ENCODE data around the gene DUSP18.

Gene DUSP18

DNA sequence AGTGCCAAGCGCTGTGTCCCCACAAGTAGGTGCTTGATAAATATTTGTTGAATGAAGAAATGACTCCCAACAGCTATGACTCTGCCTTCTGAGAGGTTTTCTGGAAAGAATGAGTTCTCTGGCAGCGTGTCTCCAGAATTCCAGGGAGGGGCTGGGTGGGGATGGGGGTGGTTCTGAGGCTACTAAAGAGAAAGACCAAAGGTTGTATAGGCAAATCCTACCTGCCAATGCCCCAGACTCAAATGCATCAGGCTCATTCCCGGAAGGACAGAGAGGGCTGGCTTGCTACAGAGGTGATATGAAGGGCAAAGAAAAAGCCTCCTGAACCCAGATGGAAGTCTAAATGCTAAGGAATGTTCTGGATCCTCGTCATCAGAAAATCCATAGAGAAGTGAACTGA lies 1.9 kb downstream of the DUSP18 start:
- TF ChIP-seq, protein P1, sequence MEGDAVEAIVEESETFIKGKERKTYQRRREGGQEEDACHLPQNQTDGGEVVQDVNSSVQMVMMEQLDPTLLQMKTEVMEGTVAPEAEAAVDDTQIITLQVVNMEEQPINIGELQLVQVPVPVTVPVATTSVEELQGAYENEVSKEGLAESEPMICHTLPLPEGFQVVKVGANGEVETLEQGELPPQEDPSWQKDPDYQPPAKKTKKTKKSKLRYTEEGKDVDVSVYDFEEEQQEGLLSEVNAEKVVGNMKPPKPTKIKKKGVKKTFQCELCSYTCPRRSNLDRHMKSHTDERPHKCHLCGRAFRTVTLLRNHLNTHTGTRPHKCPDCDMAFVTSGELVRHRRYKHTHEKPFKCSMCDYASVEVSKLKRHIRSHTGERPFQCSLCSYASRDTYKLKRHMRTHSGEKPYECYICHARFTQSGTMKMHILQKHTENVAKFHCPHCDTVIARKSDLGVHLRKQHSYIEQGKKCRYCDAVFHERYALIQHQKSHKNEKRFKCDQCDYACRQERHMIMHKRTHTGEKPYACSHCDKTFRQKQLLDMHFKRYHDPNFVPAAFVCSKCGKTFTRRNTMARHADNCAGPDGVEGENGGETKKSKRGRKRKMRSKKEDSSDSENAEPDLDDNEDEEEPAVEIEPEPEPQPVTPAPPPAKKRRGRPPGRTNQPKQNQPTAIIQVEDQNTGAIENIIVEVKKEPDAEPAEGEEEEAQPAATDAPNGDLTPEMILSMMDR (IDR thresholded peaks at IDR 0.05): no peak
- H3K9me3 ChIP-seq: no peaks in the 10 kb centered on the region
- H3K27me3 ChIP-seq: no peaks in the 10 kb centered on the region
- H3K27ac ChIP-seq: no peak overlapping the region
- no peak for DNase-seq
- peaks cover 0 to 32% (median 17%) of the 10 kb centered on the region in 3 donors for H3K36me3 ChIP-seq
- H3K4me1 ChIP-seq: peaks cover 0 to 18% (median 13%) of the 10 kb centered on the region in 4 donors
- intact Hi-C loops (cut with DNase I; ENCODE audit: low total_unique reads): no loop called here
- H3K4me3 ChIP-seq: no peak overlapping the region

DNA sequence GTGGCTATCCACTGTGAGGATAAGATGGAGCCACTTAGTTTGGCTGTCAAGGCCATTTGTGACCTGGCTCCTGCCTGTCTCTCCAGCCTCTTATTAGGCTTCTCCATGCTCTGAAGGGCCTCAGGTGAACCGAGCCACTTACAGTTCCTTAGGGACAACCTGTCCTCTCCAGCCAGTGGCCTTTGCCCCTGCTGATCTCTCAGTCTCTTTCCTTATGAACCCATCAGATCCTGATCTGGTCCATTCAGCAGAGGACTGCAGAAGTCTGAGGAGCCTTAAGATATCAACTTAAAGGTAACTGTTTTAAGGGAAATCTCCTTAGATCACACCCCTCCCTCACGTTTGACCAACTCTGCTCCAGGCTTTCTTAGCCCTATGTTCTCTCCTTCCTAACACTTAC lies 2.4 kb downstream of the DUSP18 start:
- H3K36me3 ChIP-seq: peaks cover 0 to 32% (median 17%) of the 10 kb centered on the region in 3 donors
- H3K4me1 ChIP-seq: peaks cover 0 to 18% (median 13%) of the 10 kb centered on the region in 4 donors
- TF ChIP-seq, protein P1 (IDR thresholded peaks at IDR 0.05): no peak
- intact Hi-C loops (cut with DNase I; ENCODE audit: low total_unique reads): no loop called here
- H3K9me3 ChIP-seq: no peaks in the 10 kb centered on the region
- H3K27ac ChIP-seq: no peak overlapping the region
- H3K4me3 ChIP-seq: no peak overlapping the region
- H3K27me3 ChIP-seq: no peaks in the 10 kb centered on the region
- no peak for DNase-seq

DNA sequence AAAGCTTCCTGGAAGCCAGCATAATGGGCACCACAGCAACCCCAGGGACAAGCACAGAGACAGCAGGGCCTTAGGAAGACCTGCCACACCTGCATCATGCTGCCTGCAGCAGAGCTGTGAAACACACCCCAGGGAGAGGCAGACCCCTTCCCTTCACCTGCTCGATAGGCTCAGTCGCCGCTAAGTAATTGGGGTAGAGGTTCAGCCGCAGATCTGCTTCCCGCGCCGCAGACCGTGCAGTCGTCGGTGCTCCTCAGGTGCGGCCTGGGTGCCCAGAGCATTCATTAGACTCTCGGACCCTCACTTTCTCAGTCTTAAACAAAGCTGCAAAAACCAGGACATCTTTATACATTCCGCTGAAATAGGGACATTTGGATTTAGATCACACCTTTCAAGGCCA lies 2.9 kb downstream of the DUSP18 start:
- intact Hi-C loops (cut with DNase I; ENCODE audit: low total_unique reads): no loop called here
- H3K27me3 ChIP-seq: no peaks in the 10 kb centered on the region
- H3K36me3 ChIP-seq: peaks cover 0 to 32% (median 17%) of the 10 kb centered on the region in 3 donors
- H3K4me3 ChIP-seq: no peak overlapping the region
- no peak for DNase-seq
- H3K9me3 ChIP-seq: no peaks in the 10 kb centered on the region
- H3K4me1 ChIP-seq: peaks cover 0 to 18% (median 13%) of the 10 kb centered on the region in 4 donors
- TF ChIP-seq, protein P1 (IDR thresholded peaks at IDR 0.05): no peak
- no peak overlapping the region for H3K27ac ChIP-seq

DNA sequence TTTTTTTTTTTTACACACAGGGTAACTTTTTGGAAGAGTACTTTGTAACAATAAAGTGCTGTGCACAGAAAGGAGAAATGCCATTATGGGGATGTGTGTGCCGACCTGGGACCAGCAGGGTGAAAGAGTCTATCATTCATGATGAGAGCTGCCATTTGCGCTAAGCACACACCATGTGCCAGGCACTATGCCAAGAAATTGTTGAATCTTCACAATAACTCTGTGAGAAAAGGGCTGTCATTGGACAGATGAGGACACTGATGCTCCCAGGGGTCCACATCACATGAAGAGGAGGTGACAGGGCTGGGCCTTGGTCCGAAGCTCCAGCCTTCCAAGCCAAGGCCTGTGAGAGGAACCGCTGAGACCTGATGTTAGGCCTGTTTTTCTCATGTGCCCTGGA lies 5.6 kb downstream of the DUSP18 start:
- no peak for DNase-seq
- Histone ChIP-seq H3K9me3 (no peaks in the 10 kb centered on the region), H3K4me3 (no peak overlapping the region), H3K27ac (no peak overlapping the region), H3K27me3 (no peaks in the 10 kb centered on the region), H3K36me3 (peaks cover 0 to 32% (median 25%) of the 10 kb centered on the region in 3 donors), H3K4me1 (peaks cover 0 to 10% (median 6%) of the 10 kb centered on the region in 4 donors)
- TF ChIP-seq, protein P1 (IDR thresholded peaks at IDR 0.05): no peak
- intact Hi-C loops (cut with DNase I; ENCODE audit: low total_unique reads): no loop called here

DNA sequence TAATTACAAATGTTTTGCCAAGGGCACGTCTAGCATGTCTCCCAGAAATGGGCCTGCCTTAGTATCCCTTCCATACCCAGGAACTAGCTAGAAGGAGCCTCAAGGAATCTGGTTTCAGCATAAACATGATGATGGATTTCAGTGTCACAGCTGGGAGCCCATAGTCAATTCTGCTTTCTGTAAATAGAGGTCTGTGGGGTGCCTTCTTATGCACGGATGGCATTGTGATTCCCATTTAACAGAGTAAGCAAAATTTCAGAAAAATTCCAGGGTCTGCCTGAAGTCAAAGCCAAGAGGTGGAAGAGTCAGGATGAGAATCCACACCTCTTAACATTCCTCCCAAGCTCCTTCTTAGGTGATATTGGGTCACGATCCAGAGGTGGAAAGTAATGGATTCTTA lies 12.1 kb downstream of the DUSP18 start:
- Histone ChIP-seq H3K36me3 (peaks cover 0 to 8% (median 0%) of the 10 kb centered on the region in 3 donors), H3K4me1 (no peaks in the 10 kb centered on the region), H3K9me3 (no peaks in the 10 kb centered on the region), H3K27me3 (no peaks in the 10 kb centered on the region), H3K4me3 (no peak overlapping the region), H3K27ac (no peak overlapping the region)
- no peak for DNase-seq
- intact Hi-C loops (cut with DNase I; ENCODE audit: low total_unique reads): no loop called here
- TF ChIP-seq, protein P1 (IDR thresholded peaks at IDR 0.05): no peak

DNA sequence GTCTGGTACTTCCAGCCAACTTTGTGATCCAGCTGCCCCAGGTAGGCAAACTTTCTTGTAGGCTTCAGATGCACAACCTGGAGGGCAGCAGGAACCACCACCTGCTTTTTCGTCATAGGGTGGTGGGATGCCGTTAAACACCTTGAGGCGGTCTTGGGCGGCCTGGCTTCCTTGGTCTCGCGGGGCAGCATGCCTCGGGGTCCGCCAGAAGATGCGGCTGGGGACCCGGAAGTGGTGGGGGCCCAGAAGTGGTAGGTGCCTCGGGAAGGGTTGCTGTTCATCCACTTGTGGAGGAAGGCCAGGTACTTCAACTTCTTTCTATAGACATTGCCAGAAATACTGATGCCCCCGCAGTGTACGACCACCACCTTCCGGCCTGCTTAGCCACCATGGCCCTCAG lies 13.3 kb downstream of the DUSP18 start:
- no peak for DNase-seq
- peaks cover 0 to 8% (median 0%) of the 10 kb centered on the region in 3 donors for H3K36me3 ChIP-seq
- H3K9me3 ChIP-seq: no peaks in the 10 kb centered on the region
- TF ChIP-seq, protein P1 (IDR thresholded peaks at IDR 0.05): no peak
- H3K27ac ChIP-seq: no peak overlapping the region
- H3K27me3 ChIP-seq: no peaks in the 10 kb centered on the region
- intact Hi-C loops (cut with DNase I; ENCODE audit: low total_unique reads): no loop called here
- no peaks in the 10 kb centered on the region for H3K4me1 ChIP-seq
- no peak overlapping the region for H3K4me3 ChIP-seq

Data from tibial artery (tissue), 4 donors.